Uterus (tissue), 2 donors: ENCODE measurements around the gene MINDY4.

ENCODE experiments used
- CTCF ChIP-seq, 4 experiments: fragments of 200-600 bp in 2 of 4; fragments of 450-650 bp in 2 of 4; sonication (generic) in 2 of 4; IDR thresholded peaks; one replicate each; pipeline ENCODE4 v1.5.1; 2016 to 2019; ENCODE audit warnings: antibody characterized with exemption in 4 of 4, mild to moderate bottlenecking in 2 of 4, moderate library complexity in 1 of 4
- POLR2A ChIP-seq, 2 donors: fragments of 450-650 bp; IDR thresholded peaks; one replicate each; pipeline ENCODE4 v1.6.1; 2016; ENCODE audit warnings: antibody characterized with exemption in 2 of 2, mild to moderate bottlenecking in 1 of 2, moderate library complexity in 1 of 2

DNA sequence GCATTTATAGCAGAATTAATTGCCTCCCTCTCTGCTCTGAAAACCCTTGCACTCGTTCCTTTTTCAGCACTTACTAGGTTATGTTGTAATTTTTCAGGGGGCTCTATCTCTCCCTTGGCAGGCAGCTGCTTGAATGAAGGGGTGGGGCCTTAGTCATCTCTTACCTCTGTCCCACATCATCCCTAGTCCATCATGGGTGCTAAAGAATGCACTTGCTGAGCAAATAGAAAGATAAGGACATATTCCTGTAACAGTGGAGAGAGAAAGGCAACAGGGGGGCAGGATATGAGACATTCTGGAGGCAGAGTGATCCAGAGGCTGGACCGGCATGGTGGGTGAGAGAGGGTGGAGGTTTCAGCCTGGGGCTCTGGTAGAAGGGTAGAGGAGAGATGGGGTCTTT is 60.0 kb downstream of the MINDY4 start:
- TF ChIP-seq POLR2A (IDR thresholded peaks at IDR 0.05) = no peak
- TF ChIP-seq CTCF (IDR thresholded peaks at IDR 0.05) = no peak
